Measurements from ENCODE around the gene COL23A1.

COL23A1 gene

DNA sequence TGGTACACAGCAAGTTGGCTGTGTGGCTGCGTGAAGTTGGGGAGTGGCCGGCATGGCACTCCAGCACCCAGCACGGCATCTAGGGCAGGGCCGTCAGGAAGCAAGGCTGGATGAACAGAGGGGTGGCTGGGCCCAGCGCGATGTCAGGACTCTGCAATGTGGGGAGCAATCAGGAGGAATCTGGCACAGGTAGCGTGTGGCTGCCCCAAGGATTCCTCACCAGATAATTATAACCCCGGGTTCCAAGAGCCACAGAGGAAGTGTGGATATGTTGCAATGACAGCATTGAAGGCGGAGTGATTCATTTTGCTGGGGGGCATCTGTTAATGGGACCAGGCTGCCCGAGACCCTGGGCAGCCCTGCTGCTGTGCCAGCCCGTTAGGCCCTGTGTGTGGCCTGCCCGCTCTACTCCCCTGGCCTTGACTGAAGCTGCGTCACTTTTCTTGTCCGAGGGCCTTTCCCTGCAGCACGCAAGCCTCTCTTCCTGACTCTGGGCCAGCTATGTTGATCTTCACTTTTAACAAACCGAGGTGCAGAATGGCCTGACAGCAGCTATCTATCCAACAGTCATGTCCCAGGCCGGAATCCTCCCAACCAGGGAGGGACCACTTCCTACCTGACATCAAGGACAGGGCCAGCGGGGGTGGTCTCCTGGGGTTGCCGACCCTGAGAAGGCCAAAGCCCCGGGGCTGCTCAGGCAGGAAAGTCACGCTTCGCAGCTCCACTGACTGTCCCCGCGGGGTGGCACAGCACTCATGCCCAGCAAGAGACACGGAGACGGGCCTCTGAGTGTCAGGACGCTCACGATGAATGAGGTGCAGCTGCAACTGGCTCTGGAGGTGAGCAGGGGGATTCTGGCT is 239.6 kb downstream of the COL23A1 start:
- TF ChIP-seq, protein P1, sequence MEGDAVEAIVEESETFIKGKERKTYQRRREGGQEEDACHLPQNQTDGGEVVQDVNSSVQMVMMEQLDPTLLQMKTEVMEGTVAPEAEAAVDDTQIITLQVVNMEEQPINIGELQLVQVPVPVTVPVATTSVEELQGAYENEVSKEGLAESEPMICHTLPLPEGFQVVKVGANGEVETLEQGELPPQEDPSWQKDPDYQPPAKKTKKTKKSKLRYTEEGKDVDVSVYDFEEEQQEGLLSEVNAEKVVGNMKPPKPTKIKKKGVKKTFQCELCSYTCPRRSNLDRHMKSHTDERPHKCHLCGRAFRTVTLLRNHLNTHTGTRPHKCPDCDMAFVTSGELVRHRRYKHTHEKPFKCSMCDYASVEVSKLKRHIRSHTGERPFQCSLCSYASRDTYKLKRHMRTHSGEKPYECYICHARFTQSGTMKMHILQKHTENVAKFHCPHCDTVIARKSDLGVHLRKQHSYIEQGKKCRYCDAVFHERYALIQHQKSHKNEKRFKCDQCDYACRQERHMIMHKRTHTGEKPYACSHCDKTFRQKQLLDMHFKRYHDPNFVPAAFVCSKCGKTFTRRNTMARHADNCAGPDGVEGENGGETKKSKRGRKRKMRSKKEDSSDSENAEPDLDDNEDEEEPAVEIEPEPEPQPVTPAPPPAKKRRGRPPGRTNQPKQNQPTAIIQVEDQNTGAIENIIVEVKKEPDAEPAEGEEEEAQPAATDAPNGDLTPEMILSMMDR (IDR thresholded peaks at IDR 0.05; ENCODE audit: low read depth, low read length, missing control alignments) = no peak
- no peak overlapping the region for H3K4me3 ChIP-seq (ENCODE audit: low read depth, low read length)
- no peak for DNase-seq (ENCODE audit: low read depth)

DNA sequence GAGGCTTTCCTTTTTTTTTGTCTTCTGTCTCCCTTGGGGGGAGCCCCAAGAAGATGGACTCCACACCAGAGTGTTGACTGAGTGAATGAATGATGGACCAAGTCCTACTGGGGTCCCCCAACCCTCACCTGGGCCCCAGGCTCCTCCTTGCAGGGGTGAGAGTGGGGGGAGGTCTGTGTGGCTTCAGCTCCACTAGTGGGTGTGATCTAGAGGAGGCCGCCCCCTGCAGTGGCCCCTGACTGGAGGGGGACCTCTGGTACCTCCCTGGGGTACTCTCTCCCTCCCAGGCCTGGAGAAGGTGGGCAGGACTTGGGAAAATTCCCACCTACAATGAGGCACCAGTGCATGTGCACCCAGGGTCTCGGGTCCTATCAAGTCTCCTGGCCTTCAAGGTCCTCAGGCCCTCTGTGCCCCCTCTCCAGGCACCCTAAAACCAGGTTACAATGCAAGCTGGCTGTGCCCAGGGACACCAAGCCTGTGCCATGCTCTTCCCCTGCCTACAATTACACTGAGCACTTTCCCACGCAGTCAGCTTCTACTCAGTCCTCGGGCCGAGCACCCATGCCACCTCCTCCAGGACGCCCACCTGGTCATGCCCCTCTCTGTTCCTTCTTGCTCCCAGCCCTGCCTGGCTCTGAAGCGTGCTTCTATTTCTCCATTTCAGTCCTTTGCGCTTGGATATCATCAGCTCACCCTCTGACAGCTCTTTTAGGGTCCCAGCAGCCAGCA is 240.4 kb downstream of the COL23A1 start:
- no peak for DNase-seq (ENCODE audit: low read depth)
- TF ChIP-seq, protein P1 (IDR thresholded peaks at IDR 0.05; ENCODE audit: low read depth, low read length, missing control alignments) = no peak
- no peak overlapping the region for H3K4me3 ChIP-seq (ENCODE audit: low read depth, low read length)

DNA sequence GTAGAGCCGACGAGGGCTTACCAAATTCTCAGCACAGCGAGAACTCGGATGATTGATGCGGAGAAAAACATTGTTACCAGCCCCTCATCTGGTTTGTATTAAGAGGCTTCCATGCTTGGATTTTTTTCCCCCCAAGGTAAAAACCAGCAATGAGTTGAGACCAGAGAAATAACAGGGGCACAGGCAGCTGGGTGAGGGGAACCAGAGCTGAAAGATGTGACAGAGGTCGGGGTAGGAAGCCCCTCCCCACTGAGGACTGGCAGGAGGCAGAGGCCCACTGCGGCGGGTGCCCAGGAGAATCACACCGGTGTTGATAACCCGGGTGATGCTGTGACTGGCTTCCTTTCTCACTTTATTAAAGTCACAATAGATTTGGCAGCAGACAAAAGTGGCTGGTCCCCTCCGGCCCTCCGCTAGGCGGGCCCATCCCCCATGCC is 241.1 kb downstream of the COL23A1 start:
- no peak overlapping the region for H3K4me3 ChIP-seq (ENCODE audit: low read depth, low read length)
- TF ChIP-seq, protein P1 (IDR thresholded peaks at IDR 0.05; ENCODE audit: low read depth, low read length, missing control alignments) = no peak
- DNase-seq (ENCODE audit: low read depth) = no peak

DNA sequence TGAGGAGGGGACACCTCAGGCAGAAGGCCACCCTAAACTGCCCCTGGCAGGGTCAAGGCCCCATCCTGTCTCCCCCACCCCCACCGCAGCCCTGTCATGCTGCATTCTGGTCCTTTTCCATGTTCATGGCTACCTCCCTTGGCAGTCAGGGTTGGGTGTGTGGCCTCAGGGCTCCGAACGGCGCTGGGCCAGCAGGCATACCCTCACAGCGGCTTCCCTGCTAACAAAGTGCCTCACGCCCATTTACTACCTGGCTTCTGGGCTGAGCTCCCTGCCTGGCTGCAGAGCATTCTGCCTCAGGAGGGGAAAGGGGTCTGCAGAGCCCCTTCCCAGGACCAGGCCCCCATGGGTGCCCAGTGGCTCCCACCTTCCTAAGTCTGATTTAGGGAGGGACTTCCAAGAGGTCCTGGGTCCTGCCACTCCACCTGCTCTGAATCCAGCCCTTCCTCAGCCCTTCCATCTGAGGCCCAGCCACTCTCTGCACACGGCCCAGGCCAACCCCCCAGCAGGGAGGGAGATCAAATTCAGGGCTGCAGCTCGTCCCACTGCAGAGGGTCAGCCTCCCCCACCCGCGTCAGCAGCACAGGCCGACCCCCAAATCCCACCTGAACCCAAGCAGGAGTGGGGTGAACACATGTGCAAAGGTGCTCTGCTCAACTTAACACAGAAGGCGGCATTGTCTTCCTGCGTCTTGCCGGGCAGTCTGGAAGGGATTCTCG is 241.7 kb downstream of the COL23A1 start:
- TF ChIP-seq, protein P1 (IDR thresholded peaks at IDR 0.05; ENCODE audit: low read depth, low read length, missing control alignments) = no peak
- no peak for DNase-seq (ENCODE audit: low read depth)
- no peak overlapping the region for H3K4me3 ChIP-seq (ENCODE audit: low read depth, low read length)

DNA sequence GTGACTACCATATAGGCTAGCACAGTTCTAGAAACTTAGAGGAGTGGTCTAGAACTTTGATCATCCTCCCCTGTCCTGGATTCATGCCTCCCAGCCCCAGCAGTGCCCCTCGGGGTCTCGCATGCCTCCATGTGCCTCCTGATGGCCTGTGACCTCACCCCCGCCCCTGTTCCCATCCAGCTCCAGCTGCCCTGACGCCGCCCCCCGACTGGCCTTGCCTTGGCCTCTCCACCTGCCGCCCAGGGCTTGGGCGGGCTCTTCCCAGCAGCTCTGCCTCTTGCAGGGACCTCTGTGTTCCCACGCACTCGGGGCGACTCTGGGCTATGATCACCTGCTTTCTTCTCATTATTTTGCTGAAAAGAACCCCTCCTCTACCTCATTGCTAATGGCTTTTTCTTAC is 242.2 kb downstream of the COL23A1 start:
- TF ChIP-seq, protein P1 (IDR thresholded peaks at IDR 0.05; ENCODE audit: low read depth, low read length, missing control alignments) = no peak
- no peak overlapping the region for H3K4me3 ChIP-seq (ENCODE audit: low read depth, low read length)
- no peak for DNase-seq (ENCODE audit: low read depth)

DNA sequence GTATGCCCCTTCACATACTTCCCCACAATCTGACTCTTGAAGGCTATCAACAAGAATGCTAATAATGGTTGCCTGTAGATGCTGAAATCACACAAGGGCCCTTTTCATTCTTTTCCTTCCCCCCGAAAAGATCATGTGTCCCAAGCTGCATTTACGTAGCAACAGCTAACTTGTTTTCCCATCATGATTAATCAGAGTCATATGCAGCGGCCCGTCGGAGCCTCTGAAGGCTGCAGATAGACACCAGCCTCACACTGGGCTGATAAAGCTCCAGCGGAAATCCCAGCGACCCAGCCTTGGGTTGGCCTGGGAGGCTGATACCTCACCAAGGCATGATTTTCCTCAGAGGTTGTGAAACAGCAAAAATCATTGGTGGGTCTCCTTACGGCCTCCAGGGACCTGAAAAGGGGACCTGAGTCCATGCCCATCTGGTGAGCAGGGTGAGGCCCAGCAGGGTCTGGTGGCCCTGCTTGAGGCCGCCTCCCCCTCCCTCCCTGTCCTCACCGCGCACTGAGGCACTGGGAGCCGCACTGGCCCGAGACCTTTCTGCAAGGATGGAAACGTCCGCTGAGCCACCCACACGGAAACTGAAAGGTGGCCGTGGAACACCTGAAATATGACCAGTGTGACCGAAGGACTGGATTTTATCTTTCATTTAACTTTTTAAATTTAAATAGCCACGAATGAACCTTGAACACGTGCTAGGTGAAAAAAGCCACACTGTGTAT is 243.4 kb downstream of the COL23A1 start:
- no peak overlapping the region for H3K4me3 ChIP-seq (ENCODE audit: low read depth, low read length)
- TF ChIP-seq, protein P1 (IDR thresholded peaks at IDR 0.05; ENCODE audit: low read depth, low read length, missing control alignments) = no peak
- DNase-seq (ENCODE audit: low read depth) = no peak
